Measurements from ENCODE around the gene CGRRF1.

CGRRF1 gene

DNA sequence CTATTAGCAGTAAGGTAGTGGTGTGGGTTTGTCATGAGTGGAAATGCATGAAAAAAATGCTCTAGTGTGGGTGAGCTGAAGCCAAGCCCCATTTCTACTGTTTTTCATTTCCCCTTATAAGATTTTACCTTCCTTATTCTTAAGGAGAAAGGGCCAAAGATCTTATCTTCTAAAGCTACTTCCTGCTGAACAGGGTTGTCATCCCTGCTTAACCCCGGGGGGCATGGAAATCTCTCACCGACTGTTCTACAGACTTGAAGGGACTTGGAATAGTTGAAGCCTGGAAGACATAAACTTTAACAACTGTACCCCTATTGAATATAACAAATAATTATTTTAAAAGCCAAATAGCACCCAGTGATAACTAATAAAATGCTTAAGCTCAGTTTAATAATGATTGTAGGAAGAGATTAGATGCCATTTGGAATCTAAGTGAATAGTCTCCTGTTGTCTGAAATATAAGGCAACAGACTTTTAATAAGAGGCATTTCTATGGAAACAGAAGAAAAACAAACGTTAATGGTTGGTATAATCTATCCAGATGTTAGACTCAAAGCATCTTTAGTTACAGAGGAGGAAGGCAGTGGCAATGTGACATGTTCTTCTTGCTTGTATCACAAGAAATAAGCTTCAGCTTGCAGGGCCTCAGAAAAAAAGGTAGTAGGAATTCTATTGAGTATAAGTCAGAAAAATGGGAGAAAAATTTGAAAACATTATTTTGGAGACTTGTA, 19.1 kb upstream of the CGRRF1 start:
- no peak for DNase-seq

DNA sequence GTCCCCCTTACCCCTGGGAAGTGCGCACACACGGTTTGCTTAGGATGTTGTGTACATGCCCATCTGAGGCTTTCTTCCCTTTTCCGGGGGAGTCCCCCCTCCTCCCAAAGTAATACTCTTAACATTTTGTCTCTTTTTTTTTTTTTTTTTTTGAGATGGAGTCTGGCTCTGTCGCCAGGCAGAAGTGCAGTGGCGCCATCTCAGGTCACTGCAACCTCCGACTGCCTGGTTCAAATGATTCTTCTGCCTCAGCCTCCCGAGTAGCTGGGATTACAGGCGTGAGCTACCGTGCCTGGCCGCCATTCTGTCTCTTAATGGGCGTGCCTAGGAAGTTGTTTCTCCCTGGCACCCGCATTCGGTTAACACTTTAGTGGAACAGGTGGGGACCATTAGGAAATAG, 16.4 kb upstream of the CGRRF1 start:
- no peak for DNase-seq

DNA sequence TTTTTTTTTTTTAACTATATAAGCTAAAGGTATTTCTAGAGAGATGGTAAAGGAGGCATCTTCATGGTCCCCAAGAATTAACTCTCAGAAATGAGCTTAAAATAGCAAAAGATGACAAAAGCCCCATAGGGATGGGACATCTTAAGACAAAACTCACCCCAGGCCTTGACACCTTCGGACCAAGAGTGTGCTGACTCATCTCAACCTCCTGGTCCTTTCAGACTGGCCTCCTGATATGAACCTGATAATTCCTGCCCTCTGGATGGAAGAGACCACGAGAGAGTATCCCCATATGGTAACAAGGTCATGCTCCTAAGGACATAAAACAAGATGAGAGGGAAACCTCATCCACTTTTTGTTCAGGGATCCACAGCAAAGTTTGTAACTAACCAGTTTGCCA, 12.5 kb upstream of the CGRRF1 start:
- DNase-seq: no peak

DNA sequence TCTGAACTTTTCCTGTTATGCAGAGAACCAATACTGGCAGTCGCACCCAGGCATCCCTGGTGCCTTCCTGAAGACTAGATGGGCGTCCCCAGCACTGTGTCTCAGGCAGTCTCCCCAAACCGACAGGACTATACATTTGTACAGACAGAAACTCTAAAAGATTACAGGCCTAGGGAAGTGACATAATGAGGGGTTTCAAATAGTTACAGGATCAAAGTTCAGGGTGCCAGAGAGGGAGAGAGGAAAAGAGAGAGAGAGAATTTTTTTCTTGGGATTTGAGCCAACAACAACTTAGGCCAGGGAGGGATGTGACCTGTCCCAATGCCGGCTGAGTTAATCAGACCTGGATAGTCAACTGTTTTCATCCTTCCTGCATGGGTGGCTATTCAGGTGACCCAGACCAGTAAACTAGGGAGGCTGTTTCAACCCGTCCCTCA, 11.6 kb upstream of the CGRRF1 start:
- DNase-seq: no peak

DNA sequence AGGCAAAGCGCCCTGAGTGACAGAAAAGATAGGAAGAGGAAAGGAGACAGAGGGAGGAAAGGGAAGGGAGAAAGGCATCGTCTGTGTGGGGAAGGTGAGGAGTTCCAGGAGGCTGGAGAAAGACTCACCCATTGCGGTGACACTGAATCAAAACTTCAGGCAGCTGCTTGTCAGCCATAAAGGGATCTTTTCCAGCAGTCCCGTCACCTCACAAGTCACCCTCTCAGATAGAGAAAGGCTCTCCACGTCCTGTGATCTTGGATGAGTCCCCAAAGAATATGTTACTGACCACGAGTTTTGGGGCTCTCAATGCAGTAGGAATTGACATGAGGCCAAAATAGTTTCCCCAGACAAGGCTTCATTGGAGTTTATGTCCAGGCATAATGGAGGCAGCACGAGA, 11.1 kb upstream of the CGRRF1 start:
- no peak for DNase-seq

DNA sequence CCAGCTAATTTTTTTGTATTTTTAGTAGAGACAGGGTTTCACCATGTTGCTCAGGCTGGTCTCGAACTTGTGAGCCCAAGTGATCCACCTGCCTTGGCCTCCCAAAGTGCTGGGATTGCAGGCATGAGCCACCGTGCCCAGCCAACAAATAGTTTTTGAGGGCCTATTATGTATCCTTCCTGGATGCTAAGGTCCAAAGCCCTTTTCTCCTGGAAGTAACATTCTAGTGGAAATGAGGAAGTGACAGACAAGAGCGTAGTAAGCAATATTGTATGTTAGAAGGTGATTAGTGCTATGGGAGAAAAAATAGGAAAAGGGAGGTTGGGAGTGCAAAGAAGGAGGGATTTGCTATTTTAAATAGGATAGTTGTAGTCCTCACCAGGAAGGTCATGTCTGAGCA, 9.0 kb upstream of the CGRRF1 start:
- no peak for DNase-seq

DNA sequence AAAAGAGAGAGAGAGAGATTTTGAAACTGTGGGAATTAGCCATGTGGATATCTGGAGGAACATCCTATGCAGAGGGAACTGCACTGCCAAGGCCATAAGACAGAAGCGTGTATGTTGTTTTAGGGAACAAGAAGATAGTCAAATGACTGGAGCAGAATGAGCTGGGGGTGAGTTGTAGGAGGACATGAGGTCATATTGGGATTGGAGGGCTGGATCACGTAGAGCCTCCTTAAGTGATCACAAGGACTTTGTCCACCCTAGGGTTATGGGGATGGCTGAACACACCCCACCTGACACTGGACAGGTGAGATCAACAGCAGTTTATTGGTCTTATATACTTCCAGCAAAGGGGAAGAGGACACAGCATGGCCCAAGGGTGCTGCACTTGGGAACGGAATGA, 8.2 kb upstream of the CGRRF1 start:
- DNase-seq: no peak

DNA sequence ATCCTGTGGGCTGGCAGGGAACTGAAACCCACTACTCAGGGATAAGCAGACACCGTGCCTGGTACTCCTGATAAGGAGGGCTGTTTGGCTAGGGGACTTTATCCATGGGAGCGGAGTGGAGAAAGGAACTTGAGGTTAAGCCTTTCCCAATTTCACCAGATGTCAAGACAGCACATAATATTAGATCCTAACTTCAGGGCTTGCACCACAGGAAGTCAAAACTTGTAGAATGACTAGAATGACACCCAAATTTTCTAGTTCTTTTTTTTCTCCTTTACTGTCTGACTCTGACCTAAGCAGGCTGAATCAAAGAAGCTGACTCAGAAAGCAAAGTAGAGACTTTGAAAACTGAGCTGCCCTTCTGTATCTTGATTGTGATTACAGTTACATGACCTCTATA, 7.1 kb upstream of the CGRRF1 start:
- DNase-seq: no peak

DNA sequence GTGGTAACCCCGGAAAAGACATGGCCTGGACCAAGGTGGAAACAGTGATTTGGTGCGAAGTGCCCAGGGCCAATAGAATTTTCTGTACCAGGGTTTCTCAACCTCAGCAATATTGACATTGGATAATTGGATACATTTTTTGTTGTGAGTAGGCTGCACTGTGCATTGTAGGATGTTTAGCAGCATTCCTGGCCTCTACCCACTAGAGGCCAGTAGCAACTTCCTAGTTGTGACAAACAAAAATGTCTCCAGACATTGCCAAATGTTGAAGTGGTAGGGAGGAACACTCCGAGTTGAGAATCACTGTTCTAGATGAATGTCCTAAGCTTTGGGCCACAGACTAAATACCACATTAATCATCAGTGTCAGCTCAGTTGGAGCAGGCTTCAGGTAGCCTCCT, 6.2 kb upstream of the CGRRF1 start:
- no peak for DNase-seq

DNA sequence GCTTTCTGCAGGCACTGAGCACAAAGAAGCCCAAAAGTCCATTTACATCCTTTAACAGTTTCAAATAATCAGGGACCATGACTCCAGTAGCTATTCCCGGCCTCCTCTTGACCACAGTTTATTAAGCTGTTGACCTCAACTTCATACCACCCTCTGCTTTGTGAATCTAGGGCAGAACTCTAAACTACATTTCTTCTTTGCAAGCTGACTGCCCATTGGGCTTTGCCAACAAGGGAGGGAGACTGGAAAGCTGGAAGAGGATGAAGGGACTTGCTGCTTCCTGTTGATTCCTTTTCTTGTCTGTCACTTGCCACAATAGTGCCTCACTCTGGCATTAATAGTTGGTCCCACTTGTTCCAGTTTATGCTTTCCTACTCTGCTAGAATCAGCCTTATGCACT, 2.7 kb downstream of the CGRRF1 start:
- no peak for DNase-seq

DNA sequence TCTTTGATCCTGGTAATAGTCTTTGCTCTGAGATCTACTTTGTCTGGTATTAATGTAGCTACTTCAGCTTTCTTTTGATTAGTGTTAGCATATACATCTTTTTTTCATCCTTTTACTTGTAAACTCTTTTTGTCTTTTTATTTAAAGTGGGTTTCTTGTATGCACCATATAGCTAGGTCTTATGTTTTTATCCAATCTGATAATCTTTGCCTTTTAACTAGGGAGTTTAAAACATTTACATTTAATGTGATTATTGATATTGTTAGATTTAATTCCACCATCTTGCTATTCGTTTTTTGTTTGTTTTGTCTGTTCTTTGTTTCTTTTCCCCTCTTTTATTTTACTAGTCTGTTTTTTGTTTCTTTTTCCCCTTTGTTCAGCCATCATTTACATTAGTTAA, 6.0 kb downstream of the CGRRF1 start:
- no peak for DNase-seq

DNA sequence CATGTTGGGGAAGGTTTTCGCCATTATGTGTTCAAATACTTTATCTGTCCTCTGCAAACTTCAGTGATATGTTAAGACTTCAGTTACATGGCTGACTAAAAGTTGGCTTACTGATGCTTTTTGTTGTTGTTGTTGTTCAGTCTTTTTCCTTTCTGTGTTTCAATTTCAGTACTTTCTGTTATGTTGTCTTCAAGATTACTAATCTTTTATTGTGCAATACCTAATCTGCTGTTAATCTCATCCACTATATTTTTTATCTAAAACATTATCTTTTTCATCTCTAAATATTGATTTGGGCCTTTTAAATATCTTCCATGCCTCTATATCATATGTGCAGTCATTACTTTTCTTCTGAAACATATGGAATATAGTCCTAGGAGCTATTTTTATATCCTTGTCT, 7.0 kb downstream of the CGRRF1 start:
- no peak for DNase-seq

DNA sequence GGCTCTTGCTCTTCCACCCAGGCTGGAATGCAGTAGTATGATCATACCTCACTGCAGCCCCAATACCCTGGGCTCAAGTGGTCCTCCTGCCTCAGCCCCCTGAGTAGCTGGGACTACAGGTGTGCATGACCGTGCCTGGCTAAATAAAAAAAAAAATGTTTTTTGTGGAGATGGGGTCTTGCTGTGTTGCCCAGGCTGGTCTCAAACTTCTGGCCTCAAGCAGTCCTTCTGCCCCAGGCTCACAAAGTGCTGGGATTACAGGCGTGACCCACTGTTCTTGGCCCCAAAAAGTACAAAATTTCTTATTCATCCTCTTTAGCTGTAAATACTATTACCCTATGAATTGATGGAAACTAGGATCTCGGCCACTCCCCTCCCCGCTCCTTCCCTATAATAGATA, 14.7 kb downstream of the CGRRF1 start:
- DNase-seq: no peak

DNA sequence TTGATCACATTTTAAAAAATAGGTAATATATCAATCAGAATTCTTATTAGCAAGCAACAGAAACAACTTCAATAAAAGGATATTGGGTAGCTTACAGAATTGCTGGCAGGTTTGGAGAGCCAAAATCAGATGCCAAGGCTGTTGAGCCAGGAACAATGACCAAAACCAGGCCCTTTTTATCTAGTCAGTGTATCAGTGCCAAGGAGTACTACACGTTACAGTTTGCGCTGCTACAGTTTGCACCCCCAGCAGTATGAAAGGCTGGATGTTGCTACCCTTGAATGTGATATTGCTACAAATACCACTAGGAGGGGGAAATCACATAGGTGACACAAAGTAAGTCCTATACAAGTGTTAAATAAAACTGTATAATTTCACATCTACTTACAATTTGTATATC, 19.3 kb downstream of the CGRRF1 start:
- DNase-seq: no peak

DNA sequence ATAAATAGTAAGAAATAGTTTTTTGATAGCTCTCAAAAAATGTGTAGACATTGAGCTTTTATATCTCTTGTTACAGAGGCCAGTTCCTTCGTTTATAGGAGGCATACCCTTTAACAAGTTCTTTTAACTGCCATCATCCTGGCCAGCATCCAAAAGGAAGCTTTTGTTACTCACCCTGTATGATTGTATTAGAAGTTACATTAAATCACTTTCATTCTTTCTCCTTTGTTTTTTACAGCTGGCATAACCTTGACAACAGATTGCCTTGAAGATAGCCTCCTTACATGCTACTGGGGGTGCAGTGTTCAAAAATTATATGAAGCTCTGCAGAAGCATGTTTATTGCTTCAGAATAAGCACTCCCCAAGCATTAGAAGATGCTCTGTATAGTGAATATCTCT, 20.1 kb downstream of the CGRRF1 start:
- DNase-seq: no peak

DNA sequence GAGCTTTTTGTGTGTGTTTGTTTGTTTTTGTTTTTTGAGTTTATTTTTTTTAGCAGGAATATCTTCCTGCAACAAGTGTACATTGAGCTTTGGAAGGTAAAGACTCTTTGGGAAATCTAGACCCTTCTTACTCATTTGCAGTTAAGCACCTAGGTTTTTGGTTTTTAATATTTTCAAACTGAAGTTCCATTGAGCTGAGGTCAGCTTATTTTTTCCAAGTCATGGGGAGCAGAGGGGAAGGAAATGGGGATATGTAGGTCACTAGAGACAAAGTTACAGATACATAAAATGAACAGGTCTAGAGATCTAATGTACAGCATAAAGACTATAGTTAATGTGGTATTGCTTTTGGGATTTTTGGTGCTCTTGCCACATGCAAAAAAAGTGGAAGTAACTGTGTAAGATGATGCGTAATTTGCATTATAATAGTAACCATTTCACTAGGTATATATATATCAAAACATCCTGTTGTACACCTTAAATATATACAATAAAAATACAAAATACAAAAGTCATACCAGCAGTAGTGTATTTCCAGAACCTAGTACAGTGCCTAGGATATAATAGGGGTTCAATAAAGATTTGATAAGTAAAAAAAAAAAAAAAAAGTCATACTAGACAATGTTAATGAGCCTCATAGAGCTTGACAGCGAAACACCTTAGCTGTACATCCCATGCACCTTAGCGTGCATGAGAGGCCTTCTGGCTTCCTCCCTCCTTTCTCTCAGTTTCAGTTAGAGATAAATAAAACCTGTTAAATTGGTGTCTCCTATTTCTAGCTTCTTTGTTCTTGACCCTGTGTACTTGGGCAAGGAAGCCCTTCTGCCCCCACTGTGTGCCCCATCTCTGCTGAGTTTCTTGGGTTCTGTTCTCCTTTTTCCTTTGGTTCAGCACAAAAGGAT, 22.7 kb downstream of the CGRRF1 start:
- DNase-seq: no peak

DNA sequence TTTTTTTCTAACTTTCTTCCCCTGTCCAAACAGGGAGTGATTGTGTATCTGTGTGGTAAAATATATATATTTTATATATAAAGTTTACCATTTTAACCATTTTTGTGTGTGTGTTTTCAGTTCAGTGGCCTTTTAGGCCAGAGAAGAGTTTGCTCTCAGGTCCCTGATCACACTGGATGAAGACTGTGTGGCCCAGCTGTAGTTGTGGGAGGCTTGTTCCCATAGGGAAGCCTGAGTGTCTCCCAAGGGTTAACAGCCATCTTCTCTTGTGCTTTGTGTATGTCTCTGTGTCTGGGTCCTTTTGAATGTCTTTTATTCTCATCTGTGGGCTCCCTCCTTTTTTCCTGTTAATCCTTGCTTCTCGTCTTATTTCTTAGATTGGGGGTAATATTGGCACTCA, 23.4 kb downstream of the CGRRF1 start:
- DNase-seq: no peak

DNA sequence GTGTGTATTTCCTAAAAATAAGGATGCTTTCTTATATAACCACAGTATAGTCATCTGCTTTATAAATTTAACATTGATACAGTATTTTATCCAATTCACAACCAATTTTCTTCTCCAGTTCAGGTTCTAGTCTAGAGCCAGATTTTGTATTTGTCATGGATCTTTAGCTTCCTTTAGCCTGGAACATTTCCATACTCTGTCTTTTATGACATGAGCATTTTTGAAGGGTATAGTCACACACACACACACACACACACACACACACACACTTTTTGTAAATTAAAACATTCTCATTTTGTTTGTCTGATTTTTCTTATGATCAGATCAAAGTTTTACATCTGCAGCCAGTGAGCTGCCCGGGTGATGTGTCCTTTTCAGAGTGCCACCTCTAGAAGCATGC, 25.4 kb downstream of the CGRRF1 start:
- no peak for DNase-seq

DNA sequence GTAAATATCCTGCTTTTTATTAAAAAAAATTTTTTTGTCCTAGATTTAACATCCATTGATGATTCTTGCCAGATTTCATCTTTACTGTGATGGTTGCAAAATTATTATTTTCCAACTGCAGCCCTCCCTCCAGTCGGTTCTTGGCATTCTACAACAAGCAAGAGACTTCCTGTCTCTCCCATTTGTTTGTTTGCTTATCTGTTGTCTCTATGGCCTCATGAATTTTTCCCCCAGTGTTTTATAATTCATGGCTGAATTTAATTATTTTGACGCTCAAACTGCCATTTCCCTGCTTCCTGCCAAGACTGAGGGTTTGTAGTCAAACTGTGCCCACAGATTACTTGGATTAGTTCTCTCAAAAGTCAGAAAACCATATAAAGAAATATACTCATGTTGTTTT, 25.9 kb downstream of the CGRRF1 start:
- no peak for DNase-seq

DNA sequence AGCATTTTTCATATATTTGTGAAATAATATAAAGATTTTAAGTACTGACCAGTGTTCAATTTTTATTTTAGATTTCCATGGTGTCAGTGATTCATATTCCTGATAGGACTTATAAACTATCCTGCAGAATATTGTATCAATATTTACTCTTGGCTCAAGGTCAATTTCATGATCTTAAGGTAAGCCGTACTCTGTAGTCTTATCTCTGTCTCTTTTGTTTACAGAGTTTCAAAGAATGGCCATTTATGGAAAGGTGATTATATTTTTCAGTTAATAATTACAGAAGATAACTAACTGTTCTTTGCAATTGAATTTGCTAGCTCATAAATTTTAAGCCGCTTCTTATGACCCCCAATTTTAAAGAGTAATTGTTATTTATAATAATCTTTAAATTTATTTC, 27.9 kb downstream of the CGRRF1 start:
- DNase-seq: no peak

DNA sequence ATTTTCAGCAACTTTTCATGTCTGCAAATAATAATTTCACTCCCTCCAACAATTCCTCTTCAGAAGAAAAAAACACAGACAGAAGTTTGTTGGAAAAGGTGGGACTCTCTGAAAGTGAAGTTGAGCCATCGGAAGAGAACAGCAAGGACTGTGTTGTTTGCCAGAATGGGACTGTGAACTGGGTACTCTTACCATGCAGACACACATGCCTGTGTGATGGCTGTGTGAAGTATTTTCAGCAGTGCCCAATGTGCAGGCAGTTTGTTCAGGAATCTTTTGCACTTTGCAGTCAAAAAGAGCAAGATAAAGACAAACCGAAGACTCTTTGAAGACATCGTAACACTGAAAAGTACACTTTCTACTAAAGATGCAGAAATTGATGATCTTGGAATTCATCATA, 28.3 kb downstream of the CGRRF1 start:
- DNase-seq: no peak

DNA sequence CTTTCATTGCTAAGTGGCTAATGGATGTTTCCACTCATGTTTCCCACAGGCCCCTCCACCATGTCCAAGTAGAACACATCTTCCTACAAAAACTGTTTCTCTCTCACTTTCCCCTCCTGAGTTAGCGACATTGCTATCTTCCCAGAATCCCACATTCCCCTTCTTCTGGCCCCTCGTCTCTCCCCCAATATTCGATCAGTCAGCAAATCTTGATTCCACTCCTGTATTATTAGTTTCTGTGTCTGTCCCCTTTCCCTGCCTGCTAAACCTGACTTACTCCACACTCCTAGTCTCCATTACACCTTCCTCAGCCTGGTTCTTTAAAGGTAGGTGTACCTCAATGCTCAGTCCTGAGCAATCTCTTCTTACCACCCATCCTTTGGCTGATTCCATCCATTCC, 37.9 kb downstream of the CGRRF1 start:
- no peak for DNase-seq

DNA sequence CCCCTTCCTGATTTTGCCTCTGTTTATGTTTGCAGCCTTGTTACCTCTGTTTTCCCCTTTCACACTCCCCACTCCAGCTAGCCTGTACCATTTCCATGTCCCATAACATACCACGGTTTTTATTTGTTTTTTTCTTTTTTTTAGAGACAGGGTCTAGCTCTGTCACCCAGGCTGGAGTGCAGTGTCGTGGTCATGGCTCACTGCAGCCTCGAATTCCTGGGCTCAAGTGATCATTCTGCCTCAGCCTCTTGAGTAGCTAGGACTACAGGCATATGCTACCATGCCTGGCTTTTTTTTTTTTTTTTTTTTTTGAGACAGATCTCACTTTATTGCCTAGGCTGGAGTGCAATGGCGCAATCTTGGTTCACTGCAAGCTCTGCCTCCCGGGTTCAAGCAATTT, 38.8 kb downstream of the CGRRF1 start:
- DNase-seq: no peak

DNA sequence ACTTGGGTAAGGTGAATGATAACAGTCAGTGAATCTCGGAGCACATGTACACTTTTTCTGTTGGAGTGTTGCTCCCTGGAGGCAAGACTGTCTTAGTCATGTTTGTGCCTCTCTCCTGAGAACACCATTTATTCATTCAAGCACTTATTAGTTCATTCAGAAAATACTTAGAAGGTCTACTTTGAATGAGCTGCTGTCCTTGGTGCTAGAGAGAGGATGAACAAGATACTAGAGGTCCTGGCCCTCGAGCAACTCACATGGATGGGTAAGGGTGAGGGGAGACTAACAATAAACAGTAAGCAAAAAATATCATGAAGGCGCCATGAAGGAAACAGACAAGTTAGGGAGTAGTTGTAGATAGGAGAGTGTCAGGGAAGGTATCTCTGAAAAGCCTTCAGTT, 40.2 kb downstream of the CGRRF1 start:
- no peak for DNase-seq

DNA sequence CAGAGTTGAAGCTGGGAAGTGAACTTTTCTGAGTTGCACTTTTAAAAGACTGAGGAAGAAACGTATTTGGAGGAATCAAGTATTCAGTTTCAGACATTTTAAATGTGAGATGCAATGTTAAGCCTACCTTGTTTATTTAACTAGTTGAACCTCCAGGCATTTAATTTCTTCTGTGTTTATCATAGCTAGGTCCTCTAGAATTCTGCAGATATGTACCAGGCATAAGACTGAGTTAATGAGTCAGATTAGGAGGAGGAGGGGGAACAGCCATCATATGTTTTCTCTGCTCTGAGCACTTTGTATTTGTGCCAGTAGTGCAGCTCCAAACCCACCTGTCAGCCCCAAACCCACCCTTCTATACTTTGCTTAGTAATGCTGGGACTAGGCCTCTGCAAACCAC, 40.8 kb downstream of the CGRRF1 start:
- no peak for DNase-seq

Data from right hindlimb (tissue), 1 donor.